K562 (cell line): Measurements from ENCODE around the gene PPP1R15B. TPM values are rescaled to one million over a fixed set of nuclear protein-coding genes. Genes with fewer than 3 reads are reported as not detected.

Source experiments
- ZKSCAN1 ChIP-seq: fragments of 150-350 bp; IDR thresholded peaks from 2 replicates; pipeline ENCODE4 v1.6.1; 2016; ENCODE audit warnings: low read depth, low read length
- polyA plus RNA-seq, 8 experiments: library from polyadenylated mRNA; depleted of rRNA in 4 of 8; stranded (reverse) in 5 of 8; unstranded in 3 of 8; fragments of >200 nt; fragmentation: Nextera tagmentation in 2 of 8; fragmentation: Illumina TruSeq in 1 of 8; extraction: Ambion mirVana in 2 of 8; extraction: Trizol in 1 of 8; gene quantifications; 2 replicates each; pipeline versions ENCODE4 v1.2.1 to v1.2.3, GENCODE V29; 2011 to 2014; ENCODE audit warnings: inconsistent platforms in 1 of 8, missing spikeins in 1 of 8
- total RNA-seq, 7 experiments: library from RNA; depleted of rRNA in 6 of 7; stranded (reverse); fragments of >200 nt in 6 of 7; fragmentation: Illumina TruSeq in 2 of 7; extraction: Trizol in 2 of 7; gene quantifications; 2 replicates each; pipeline versions ENCODE4 v1.2.1 to v1.2.3, GENCODE V29; 2011 to 2021; ENCODE audit warnings: low replicate concordance in 1 of 7
- TF ChIP-seq, protein P1 (sequence below), 2 experiments: fragments of 450-650 bp; formaldehyde crosslinking in 1 of 2; IDR thresholded peaks; 2 replicates each; pipeline versions ENCODE4 v1.4.0 to v1.6.1; 2014 to 2020; ENCODE audit warnings: mild to moderate bottlenecking in 2 of 2, borderline replicate concordance in 1 of 2, low read depth in 1 of 2
- TF ChIP-seq, protein P2 (sequence below): fragments of 250-450 bp; sonication (Bioruptor Pico); IDR thresholded peaks from 2 replicates; pipeline ENCODE4 v1.5.0; 2021
- TF ChIP-seq, protein P3 (sequence below): sonication (generic); formaldehyde crosslinking; IDR thresholded peaks from 2 replicates; pipeline ENCODE4 v1.8.1; 2022; ENCODE audit warnings: missing genetic modification reagents

PPP1R15B gene
- total and polyA plus RNA-seq, 9 of the 15 experiments (the other 6 are each of a cell fraction or from before 2014, with no cell fraction given), result 17.0 to 48.1 (median 30.8) TPM

DNA sequence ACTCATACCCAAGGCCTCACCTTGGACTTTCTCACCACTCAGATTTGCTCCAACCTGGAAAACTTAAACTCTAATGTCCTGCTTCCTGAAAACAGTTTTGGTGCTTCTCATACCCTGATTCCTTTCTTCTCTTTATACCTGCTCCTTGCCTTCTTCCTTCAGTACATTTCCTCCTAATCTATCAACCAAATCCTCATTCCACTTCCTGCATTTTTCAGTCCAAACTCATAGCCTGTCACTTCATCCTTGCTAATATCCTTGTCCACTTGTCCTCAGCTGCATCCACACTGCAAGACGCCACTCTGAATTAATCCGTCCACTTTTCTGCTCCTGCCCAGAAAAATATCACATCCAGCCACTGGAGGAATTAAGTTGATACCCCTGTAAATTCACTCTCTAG, 25.9 kb downstream of the PPP1R15B start (continued):
- TF ChIP-seq, protein P1, sequence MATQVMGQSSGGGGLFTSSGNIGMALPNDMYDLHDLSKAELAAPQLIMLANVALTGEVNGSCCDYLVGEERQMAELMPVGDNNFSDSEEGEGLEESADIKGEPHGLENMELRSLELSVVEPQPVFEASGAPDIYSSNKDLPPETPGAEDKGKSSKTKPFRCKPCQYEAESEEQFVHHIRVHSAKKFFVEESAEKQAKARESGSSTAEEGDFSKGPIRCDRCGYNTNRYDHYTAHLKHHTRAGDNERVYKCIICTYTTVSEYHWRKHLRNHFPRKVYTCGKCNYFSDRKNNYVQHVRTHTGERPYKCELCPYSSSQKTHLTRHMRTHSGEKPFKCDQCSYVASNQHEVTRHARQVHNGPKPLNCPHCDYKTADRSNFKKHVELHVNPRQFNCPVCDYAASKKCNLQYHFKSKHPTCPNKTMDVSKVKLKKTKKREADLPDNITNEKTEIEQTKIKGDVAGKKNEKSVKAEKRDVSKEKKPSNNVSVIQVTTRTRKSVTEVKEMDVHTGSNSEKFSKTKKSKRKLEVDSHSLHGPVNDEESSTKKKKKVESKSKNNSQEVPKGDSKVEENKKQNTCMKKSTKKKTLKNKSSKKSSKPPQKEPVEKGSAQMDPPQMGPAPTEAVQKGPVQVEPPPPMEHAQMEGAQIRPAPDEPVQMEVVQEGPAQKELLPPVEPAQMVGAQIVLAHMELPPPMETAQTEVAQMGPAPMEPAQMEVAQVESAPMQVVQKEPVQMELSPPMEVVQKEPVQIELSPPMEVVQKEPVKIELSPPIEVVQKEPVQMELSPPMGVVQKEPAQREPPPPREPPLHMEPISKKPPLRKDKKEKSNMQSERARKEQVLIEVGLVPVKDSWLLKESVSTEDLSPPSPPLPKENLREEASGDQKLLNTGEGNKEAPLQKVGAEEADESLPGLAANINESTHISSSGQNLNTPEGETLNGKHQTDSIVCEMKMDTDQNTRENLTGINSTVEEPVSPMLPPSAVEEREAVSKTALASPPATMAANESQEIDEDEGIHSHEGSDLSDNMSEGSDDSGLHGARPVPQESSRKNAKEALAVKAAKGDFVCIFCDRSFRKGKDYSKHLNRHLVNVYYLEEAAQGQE (IDR thresholded peaks at IDR 0.05; ENCODE audit: borderline replicate concordance), result no peak
- TF ChIP-seq, protein P1 (CRISPR knock-in tag; IDR thresholded peaks at IDR 0.05; ENCODE audit: low read depth), result no peak
- no peak for TF ChIP-seq ZKSCAN1
- TF ChIP-seq, protein P2, sequence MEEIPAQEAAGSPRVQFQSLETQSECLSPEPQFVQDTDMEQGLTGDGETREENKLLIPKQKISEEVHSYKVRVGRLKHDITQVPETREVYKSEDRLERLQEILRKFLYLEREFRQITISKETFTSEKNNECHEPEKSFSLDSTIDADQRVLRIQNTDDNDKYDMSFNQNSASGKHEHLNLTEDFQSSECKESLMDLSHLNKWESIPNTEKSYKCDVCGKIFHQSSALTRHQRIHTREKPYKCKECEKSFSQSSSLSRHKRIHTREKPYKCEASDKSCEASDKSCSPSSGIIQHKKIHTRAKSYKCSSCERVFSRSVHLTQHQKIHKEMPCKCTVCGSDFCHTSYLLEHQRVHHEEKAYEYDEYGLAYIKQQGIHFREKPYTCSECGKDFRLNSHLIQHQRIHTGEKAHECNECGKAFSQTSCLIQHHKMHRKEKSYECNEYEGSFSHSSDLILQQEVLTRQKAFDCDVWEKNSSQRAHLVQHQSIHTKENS, result no peak
- TF ChIP-seq, protein P3, sequence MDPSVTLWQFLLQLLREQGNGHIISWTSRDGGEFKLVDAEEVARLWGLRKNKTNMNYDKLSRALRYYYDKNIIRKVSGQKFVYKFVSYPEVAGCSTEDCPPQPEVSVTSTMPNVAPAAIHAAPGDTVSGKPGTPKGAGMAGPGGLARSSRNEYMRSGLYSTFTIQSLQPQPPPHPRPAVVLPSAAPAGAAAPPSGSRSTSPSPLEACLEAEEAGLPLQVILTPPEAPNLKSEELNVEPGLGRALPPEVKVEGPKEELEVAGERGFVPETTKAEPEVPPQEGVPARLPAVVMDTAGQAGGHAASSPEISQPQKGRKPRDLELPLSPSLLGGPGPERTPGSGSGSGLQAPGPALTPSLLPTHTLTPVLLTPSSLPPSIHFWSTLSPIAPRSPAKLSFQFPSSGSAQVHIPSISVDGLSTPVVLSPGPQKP (CRISPR knock-in tag), result no peak
